GM12878 (cell line): ENCODE results near the gene BAIAP2L1. TPM values are rescaled to one million over a fixed set of nuclear protein-coding genes. Genes with fewer than 3 reads are reported as not detected.

Experiments used
- ATAC-seq: fragments of 200-7000 bp; cut with Tn5 transposase; 3 replicates; pipeline ENCODE4 v1.9.1; 2020; ENCODE audit warnings: mild to moderate bottlenecking, moderate library complexity
- BruUV-seq: library from RNA; stranded (reverse); fragments of 400-500 nt; replicated peaks from 2 replicates; lab custom pipeline; 2021; lab: Mats Ljungman, UMichigan
- CTCF ChIA-PET: fragments of 300-600 bp; sonication (Branson Sonifier 250); formaldehyde crosslinking; extraction: SDS; loops from one replicate; lab custom pipeline; 2021; ENCODE audit warnings: inconsistent platforms; lab: Yijun Ruan, JAX
- POLR2A ChIA-PET: fragments of 350-600 bp; formaldehyde crosslinking; extraction: SDS; loops from one replicate; lab custom pipeline; 2021; ENCODE audit warnings: inconsistent platforms; lab: Charles Lee
- RAD21 ChIA-PET: fragments of 300-600 bp; sonication (Branson Sonifier 250); formaldehyde crosslinking; loops from one replicate; lab custom pipeline; 2023; ENCODE audit warnings: antibody characterized with exemption; ENCODE audit not compliant: unreplicated experiment; lab: Charles Lee
- SMC1A ChIA-PET: fragments of 300-600 bp; sonication (Branson Sonifier 250); formaldehyde crosslinking; loops from one replicate; lab custom pipeline; 2023; ENCODE audit not compliant: unreplicated experiment, uncharacterized antibody; lab: Charles Lee
- DNase-seq: peaks from one replicate; pipeline ENCODE4 v3.0.0-alpha.2; 2011; ENCODE audit warnings: low read depth, low spot score
- FAIRE-seq: peaks from 3 replicates; lab custom pipeline; 2011; peaks lifted over from hg19 to GRCh38; lab: Jason Lieb, UNC
- H2AFZ ChIP-seq: 2 replicates; pipeline ENCODE4 v1.6.0; 2011; ENCODE audit warnings: low read depth, low read length, control low read depth; ENCODE audit not compliant: control insufficient read depth
- H3K27ac ChIP-seq: 2 replicates; pipeline ENCODE4 v1.5.1; 2011; ENCODE audit warnings: control low read depth; ENCODE audit not compliant: control insufficient read depth, insufficient read depth
- H3K27me3 ChIP-seq, 2 experiments: replicated peaks in 1 of 2; 2 replicates each; pipeline versions ENCODE4 v1.6.0 to v1.6.1; 2011; ENCODE audit warnings: low read length in 1 of 2; ENCODE audit not compliant: control insufficient read depth in 2 of 2, insufficient read depth in 2 of 2
- H3K36me3 ChIP-seq, 2 experiments: 2 replicates each; pipeline ENCODE4 v1.5.1; 2011; ENCODE audit warnings: low read length in 1 of 2; ENCODE audit not compliant: control insufficient read depth in 2 of 2, insufficient read depth in 2 of 2
- H3K4me1 ChIP-seq: 2 replicates; pipeline ENCODE4 v1.6.1; 2011; ENCODE audit warnings: mild to moderate bottlenecking, low read length, moderate library complexity, mixed read lengths; ENCODE audit not compliant: control insufficient read depth, insufficient read depth
- H3K4me2 ChIP-seq: 2 replicates; pipeline ENCODE4 v1.6.0; 2011; ENCODE audit warnings: control low read depth; ENCODE audit not compliant: control insufficient read depth, insufficient read depth
- H3K4me3 ChIP-seq: fragments of 200-600 bp; sonication (generic); 2 replicates; pipeline ENCODE4 v1.5.1; 2016
- H3K79me2 ChIP-seq: 2 replicates; pipeline ENCODE4 v1.6.0; 2011; ENCODE audit warnings: low read length; ENCODE audit not compliant: control insufficient read depth, insufficient read depth
- H3K9ac ChIP-seq: 2 replicates; pipeline ENCODE4 v1.8.0; 2011; ENCODE audit warnings: low read length, control low read depth, mixed read lengths; ENCODE audit not compliant: control insufficient read depth, insufficient read depth
- H3K9me3 ChIP-seq: replicated peaks from 3 replicates; pipeline ENCODE4 v1.5.1; 2011; ENCODE audit warnings: mild to moderate bottlenecking, low read length; ENCODE audit not compliant: control insufficient read depth, insufficient read depth
- H4K20me1 ChIP-seq: 2 replicates; pipeline ENCODE4 v1.6.0; 2011; ENCODE audit not compliant: control insufficient read depth, insufficient read depth
- ETV6 ChIP-seq, 2 experiments: fragments of 450-650 bp in 1 of 2; IDR thresholded peaks in 1 of 2; conservative IDR thresholded peaks in 1 of 2; 2 replicates each; pipeline ENCODE4 v1.6.1; 2014; ENCODE audit warnings: antibody characterized with exemption in 1 of 2, borderline replicate concordance in 1 of 2, low read depth in 1 of 2, mild to moderate bottlenecking in 1 of 2, moderate library complexity in 1 of 2
- EZH2 ChIP-seq: IDR thresholded peaks from 2 replicates; pipeline ENCODE4 v1.6.1; 2012; ENCODE audit warnings: low read depth, mild to moderate bottlenecking, control low read depth, inconsistent platforms, low read length, borderline replicate concordance; ENCODE audit not compliant: control insufficient read depth
- MLLT1 ChIP-seq: fragments of 450-650 bp; IDR thresholded peaks from 2 replicates; pipeline ENCODE4 v1.6.1; 2016; ENCODE audit warnings: mild to moderate bottlenecking
- NR2C1 ChIP-seq: fragments of 450-650 bp; IDR thresholded peaks from 2 replicates; pipeline ENCODE4 v1.6.1; 2017; ENCODE audit warnings: antibody characterized with exemption, mild to moderate bottlenecking, moderate library complexity
- SREBF1 ChIP-seq: IDR thresholded peaks from 2 replicates; pipeline ENCODE4 v1.6.1; 2012; ENCODE audit warnings: mild to moderate bottlenecking, low read length
- WGBS: methylation state at CpG from one replicate; pipeline ENCODE4 v1.1.6; 2016; ENCODE audit warnings: low lambda C conversion rate; ENCODE audit not compliant: insufficient replicate concordance, insufficient coverage; ENCODE audit errors: missing lambda C conversion rate; 5-methylcytosine and 5-hydroxymethylcytosine counted together
- in situ Hi-C: fragments of 300-500 bp; cut with MboI; formaldehyde crosslinking; loops from 9 replicates; pipeline ENCODE4 v1.14.3; 2018; ENCODE audit warnings: mixed read lengths
- intact Hi-C: fragments of 100-400 bp; cut with micrococcal nuclease; formaldehyde crosslinking; loops from one replicate; pipeline ENCODE4 v1.14.2; 2022; ENCODE audit not compliant: unreplicated experiment
- polyA plus RNA-seq, 11 experiments: library from polyadenylated mRNA; depleted of rRNA in 4 of 11; unstranded in 6 of 11; stranded (reverse) in 5 of 11; fragments of >200 nt; fragmentation: Nextera tagmentation in 4 of 11; fragmentation: Illumina TruSeq in 1 of 11; extraction: Ambion mirVana in 4 of 11; extraction: Trizol in 1 of 11; gene quantifications; 1 replicate in 1 of 11; 2 replicates in 10 of 11; pipeline versions ENCODE4 v1.2.1 to v1.2.3, GENCODE V29; 2011 to 2016; ENCODE audit warnings: inconsistent platforms in 2 of 11, missing spikeins in 2 of 11, low read depth in 1 of 11
- total RNA-seq, 4 experiments: library from RNA; depleted of rRNA in 3 of 4; stranded (reverse); fragments of >200 nt in 3 of 4; fragmentation: Illumina TruSeq in 1 of 4; extraction: Trizol in 1 of 4; gene quantifications; 2 replicates each; pipeline versions ENCODE4 v1.2.1 to v1.2.3, GENCODE V29; 2013 to 2021
- TF ChIP-seq, protein P1 (sequence below): fragments of 450-650 bp; IDR thresholded peaks from 2 replicates; pipeline ENCODE4 v1.6.1; 2017; ENCODE audit warnings: mild to moderate bottlenecking, moderate library complexity

The BAIAP2L1 gene
- total and polyA plus RNA-seq, 10 of the 15 experiments (the other 5 are each of a cell fraction or from before 2014, with no cell fraction given): 8.9 to 60.2 (median 35.7) TPM

GRCh38 chr7:98399462-98399861 lies 1.4 kb downstream of the BAIAP2L1 start (continued):
- TF ChIP-seq, protein P1, sequence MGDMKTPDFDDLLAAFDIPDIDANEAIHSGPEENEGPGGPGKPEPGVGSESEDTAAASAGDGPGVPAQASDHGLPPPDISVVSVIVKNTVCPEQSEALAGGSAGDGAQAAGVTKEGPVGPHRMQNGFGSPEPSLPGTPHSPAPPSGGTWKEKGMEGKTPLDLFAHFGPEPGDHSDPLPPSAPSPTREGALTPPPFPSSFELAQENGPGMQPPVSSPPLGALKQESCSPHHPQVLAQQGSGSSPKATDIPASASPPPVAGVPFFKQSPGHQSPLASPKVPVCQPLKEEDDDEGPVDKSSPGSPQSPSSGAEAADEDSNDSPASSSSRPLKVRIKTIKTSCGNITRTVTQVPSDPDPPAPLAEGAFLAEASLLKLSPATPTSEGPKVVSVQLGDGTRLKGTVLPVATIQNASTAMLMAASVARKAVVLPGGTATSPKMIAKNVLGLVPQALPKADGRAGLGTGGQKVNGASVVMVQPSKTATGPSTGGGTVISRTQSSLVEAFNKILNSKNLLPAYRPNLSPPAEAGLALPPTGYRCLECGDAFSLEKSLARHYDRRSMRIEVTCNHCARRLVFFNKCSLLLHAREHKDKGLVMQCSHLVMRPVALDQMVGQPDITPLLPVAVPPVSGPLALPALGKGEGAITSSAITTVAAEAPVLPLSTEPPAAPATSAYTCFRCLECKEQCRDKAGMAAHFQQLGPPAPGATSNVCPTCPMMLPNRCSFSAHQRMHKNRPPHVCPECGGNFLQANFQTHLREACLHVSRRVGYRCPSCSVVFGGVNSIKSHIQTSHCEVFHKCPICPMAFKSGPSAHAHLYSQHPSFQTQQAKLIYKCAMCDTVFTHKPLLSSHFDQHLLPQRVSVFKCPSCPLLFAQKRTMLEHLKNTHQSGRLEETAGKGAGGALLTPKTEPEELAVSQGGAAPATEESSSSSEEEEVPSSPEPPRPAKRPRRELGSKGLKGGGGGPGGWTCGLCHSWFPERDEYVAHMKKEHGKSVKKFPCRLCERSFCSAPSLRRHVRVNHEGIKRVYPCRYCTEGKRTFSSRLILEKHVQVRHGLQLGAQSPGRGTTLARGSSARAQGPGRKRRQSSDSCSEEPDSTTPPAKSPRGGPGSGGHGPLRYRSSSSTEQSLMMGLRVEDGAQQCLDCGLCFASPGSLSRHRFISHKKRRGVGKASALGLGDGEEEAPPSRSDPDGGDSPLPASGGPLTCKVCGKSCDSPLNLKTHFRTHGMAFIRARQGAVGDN: no peak
- no peak for TF ChIP-seq SREBF1

DNA sequence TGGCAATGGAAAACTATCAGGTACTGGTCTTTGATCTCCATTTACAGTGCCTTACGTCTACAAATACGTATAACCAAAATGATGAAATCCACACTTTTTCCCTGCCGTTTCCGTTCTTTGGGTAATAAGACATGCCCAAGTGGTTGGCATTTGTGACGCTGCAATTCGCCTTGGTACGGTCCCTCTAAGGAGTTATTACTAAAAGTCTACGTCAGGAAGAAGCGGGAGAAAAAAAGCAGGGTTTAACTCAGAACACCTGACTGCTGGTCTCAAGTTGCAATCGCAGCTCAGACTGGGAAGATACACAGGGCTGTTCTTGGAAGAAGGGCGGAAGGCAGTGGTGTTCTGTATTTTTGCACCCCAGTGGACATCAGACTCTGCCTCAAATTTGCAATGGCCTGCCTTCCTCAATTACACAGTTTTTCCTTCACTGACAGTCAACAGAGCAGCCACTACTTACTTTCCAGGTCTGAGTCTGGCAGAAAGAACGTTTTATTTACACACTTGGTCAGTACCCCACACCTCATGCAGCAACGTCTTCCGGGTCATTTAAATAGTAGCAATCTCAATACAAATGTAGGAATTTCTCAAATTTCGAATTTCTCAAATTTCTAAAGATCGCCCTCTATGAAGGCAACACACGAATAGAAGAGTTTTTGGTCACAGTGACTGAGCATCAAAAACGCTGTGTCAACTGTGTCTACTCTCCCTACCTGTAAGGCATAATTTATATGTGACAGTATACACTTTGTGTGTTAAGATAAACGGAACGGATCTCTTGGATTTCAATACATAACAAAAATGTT lies 2.1 kb downstream of the BAIAP2L1 start:
- peak overlapping the region; percentile 68 for H3K4me2 ChIP-seq
- peak overlapping the region; percentile 88; the same call in 1 of the 2 replicates for H3K27ac ChIP-seq
- H4K20me1 ChIP-seq: no peaks in the 10 kb centered on the region
- FAIRE-seq (no peak), DNase-seq (no peak)
- 49% methylated on average over 20 of the region's 20 CpGs for WGBS
- H3K4me1 ChIP-seq: no peaks in the 10 kb centered on the region
- POLR2A ChIA-PET: interaction anchor here (1.1 kb wide), 1 partner anchor 14 kb away, joined by 3 read pairs; no protein-coding TSS in a partner anchor
- in situ Hi-C loops: no loop called here
- peak overlapping the region; percentile 6; the same call in 1 of the 2 replicates for H3K9ac ChIP-seq
- H3K79me2 ChIP-seq: peaks cover 48% of the 10 kb centered on the region
- no peak overlapping the region; the same call in 1 of the 2 replicates for H2AFZ ChIP-seq
- TSS peak; percentile 57 for BruUV-seq
- H3K36me3 ChIP-seq: no peaks in the 10 kb centered on the region
- TF ChIP-seq NR2C1 (peak; percentile 43; the same call in 1 of the 2 replicates), ETV6 (conservative IDR thresholded peaks at IDR 0.05 in 1 of 2, IDR thresholded peaks at IDR 0.05 in 1 of 2; ENCODE audit: borderline replicate concordance in 1 of 2, low read depth in 1 of 2) (no peak), MLLT1 (peak; percentile 81), EZH2 (no peak)
- TF ChIP-seq, all 136 proteins: peak for 2
- H3K27me3 ChIP-seq: no peaks in the 10 kb centered on the region
- no peaks in the 10 kb centered on the region; the same call in 2 of the 3 replicates for H3K9me3 ChIP-seq
- CTCF ChIA-PET: interaction anchor here (1.2 kb wide), 1 partner anchor 9 kb away, joined by 4 read pairs; no protein-coding TSS in a partner anchor
- RAD21 ChIA-PET: interaction anchor here (0.7 to 1.2 kb wide), 2 partner anchors 143 to 376 kb away, joined by 3 to 4 read pairs; no protein-coding TSS in a partner anchor
- no peak for ATAC-seq
- SMC1A ChIA-PET: no interaction called here
- peak overlapping the region; percentile 92 for H3K4me3 ChIP-seq
- intact Hi-C loops: no loop called here
